HepG2 (cell line): ENCODE measurements around the gene SLC6A16. TPM values are rescaled to one million over a fixed set of nuclear protein-coding genes. Genes with fewer than 3 reads are reported as not detected.

Source experiments
- ATAC-seq: fragments of 200-7000 bp; cut with Tn5 transposase; 3 replicates; pipeline ENCODE4 v1.9.1; 2020; ENCODE audit warnings: mild to moderate bottlenecking, moderate library complexity
- BruUV-seq: library from RNA; stranded (reverse); fragments of 400-500 nt; replicated peaks from 2 replicates; lab custom pipeline; 2021; lab: Mats Ljungman, UMichigan
- CTCF ChIA-PET: fragments of 300-600 bp; formaldehyde crosslinking; extraction: SDS; loops from one replicate; lab custom pipeline; 2021; ENCODE audit warnings: low total read pairs, inconsistent platforms, low intra/inter-chr PET ratio; lab: Yijun Ruan, JAX
- POLR2A ChIA-PET: fragments of 350-600 bp; sonication (Branson Sonifier 250); formaldehyde crosslinking; loops from one replicate; lab custom pipeline; 2020; ENCODE audit warnings: antibody characterized with exemption, inconsistent platforms; lab: Yijun Ruan, JAX
- DNase-seq: peaks from one replicate; pipeline ENCODE4 v3.0.0-alpha.2; 2015; ENCODE audit warnings: low spot score
- FAIRE-seq: peaks from 3 replicates; lab custom pipeline; 2011; peaks lifted over from hg19 to GRCh38; lab: Jason Lieb, UNC
- H2AFZ ChIP-seq: one replicate; pipeline ENCODE4 v1.6.1; 2011; ENCODE audit warnings: low read length, inconsistent platforms
- H3K27ac ChIP-seq: fragments of 300-600 bp; 3 replicates; pipeline ENCODE4 v1.8.0; 2011; ENCODE audit warnings: mixed run types, mild to moderate bottlenecking, mixed read lengths, low read length, inconsistent platforms; ENCODE audit not compliant: insufficient read depth; ENCODE audit errors: extremely low read length
- H3K27me3 ChIP-seq, 2 experiments: fragments of 200-600 bp in 1 of 2; 2 replicates in 1 of 2; 3 replicates in 1 of 2; pipeline versions ENCODE4 v1.6.0 to v1.8.0; 2011; ENCODE audit warnings: low read length in 2 of 2, mild to moderate bottlenecking in 2 of 2, moderate library complexity in 2 of 2, inconsistent platforms in 1 of 2; ENCODE audit not compliant: insufficient read depth in 2 of 2, control insufficient read depth in 1 of 2
- H3K36me3 ChIP-seq, 2 experiments: fragments of 200-600 bp in 1 of 2; replicated peaks in 1 of 2; 2 replicates in 1 of 2; 3 replicates in 1 of 2; pipeline versions ENCODE4 v1.5.1 to v1.8.0; 2011; ENCODE audit warnings: low read length in 2 of 2, inconsistent platforms in 1 of 2; ENCODE audit not compliant: insufficient read depth in 2 of 2, control insufficient read depth in 1 of 2
- H3K4me1 ChIP-seq: 2 replicates; pipeline ENCODE4 v1.5.1; 2012; ENCODE audit warnings: low read length, inconsistent platforms; ENCODE audit not compliant: insufficient read depth
- H3K4me2 ChIP-seq: 2 replicates; pipeline ENCODE4 v1.6.0; 2011; ENCODE audit warnings: low read depth, low read length, inconsistent platforms
- H3K4me3 ChIP-seq, 3 experiments: fragments of 200-600 bp in 1 of 3; sonication (generic), shearing (Covaris generic) in 1 of 3; replicated peaks in 1 of 3; 2 replicates each; pipeline ENCODE4 v1.5.1; 2011 to 2016; ENCODE audit warnings: low read length in 3 of 3, inconsistent platforms in 2 of 3, low read depth in 2 of 3, mild to moderate bottlenecking in 2 of 3, control low read depth in 1 of 3, mixed read lengths in 1 of 3; ENCODE audit not compliant: insufficient read depth in 1 of 3
- H3K79me2 ChIP-seq: one replicate; pipeline ENCODE4 v1.6.1; 2011; ENCODE audit warnings: low read length, inconsistent platforms; ENCODE audit not compliant: insufficient read depth
- H3K9ac ChIP-seq: 2 replicates; pipeline ENCODE4 v1.6.0; 2011; ENCODE audit warnings: mild to moderate bottlenecking, low read depth, low read length, inconsistent platforms; ENCODE audit not compliant: insufficient read depth
- H3K9me3 ChIP-seq: 2 replicates; pipeline ENCODE4 v1.5.1; 2012; ENCODE audit warnings: mild to moderate bottlenecking, low read length
- H4K20me1 ChIP-seq: 2 replicates; pipeline ENCODE4 v1.6.0; 2011; ENCODE audit warnings: inconsistent platforms, mild to moderate bottlenecking, low read length, moderate library complexity; ENCODE audit not compliant: insufficient read depth
- ARID5B ChIP-seq: IDR thresholded peaks from 2 replicates; pipeline ENCODE4 v1.4.0; 2020; ENCODE audit warnings: mild to moderate bottlenecking, missing genetic modification reagents
- ARNT ChIP-seq: fragments of 450-650 bp; IDR thresholded peaks from 2 replicates; pipeline ENCODE4 v1.6.1; 2017
- NFRKB ChIP-seq: fragments of 450-650 bp; IDR thresholded peaks from 2 replicates; pipeline ENCODE4 v1.6.1; 2017
- RBM22 ChIP-seq: fragments of 200-400 bp; formaldehyde crosslinking; optimal IDR thresholded peaks from 2 replicates; pipeline ENCODE3; 2017; ENCODE audit warnings: mild to moderate bottlenecking, low read length, moderate library complexity
- RELA ChIP-seq: sonication (generic); formaldehyde crosslinking; IDR thresholded peaks from 2 replicates; pipeline ENCODE4 v1.4.0; 2020; ENCODE audit warnings: missing genetic modification reagents
- TRIM22 ChIP-seq: fragments of 450-650 bp; IDR thresholded peaks from 2 replicates; pipeline ENCODE4 v1.6.1; 2017
- XBP1 ChIP-seq: sonication (generic); formaldehyde crosslinking; IDR thresholded peaks from 2 replicates; pipeline ENCODE4 v1.5.0; 2020; ENCODE audit warnings: missing genetic modification reagents
- ZBTB20 ChIP-seq: sonication (generic); formaldehyde crosslinking; IDR thresholded peaks from 2 replicates; pipeline ENCODE4 v1.8.1; 2023; ENCODE audit warnings: missing genetic modification reagents, low read depth, mild to moderate bottlenecking, borderline replicate concordance
- ZFP41 ChIP-seq: sonication (generic); formaldehyde crosslinking; IDR thresholded peaks from 2 replicates; pipeline ENCODE4 v1.4.0; 2020; ENCODE audit warnings: mild to moderate bottlenecking, missing genetic modification reagents, borderline replicate concordance
- ZGPAT ChIP-seq: IDR thresholded peaks from 2 replicates; pipeline ENCODE4 v1.6.1; 2016; ENCODE audit warnings: mild to moderate bottlenecking
- ZNF10 ChIP-seq: sonication (generic); formaldehyde crosslinking; IDR thresholded peaks from 2 replicates; pipeline ENCODE4 v1.4.0; 2020; ENCODE audit warnings: mild to moderate bottlenecking, low read depth, missing genetic modification reagents, borderline replicate concordance
- ZNF280D ChIP-seq: sonication (generic); formaldehyde crosslinking; IDR thresholded peaks from 2 replicates; pipeline ENCODE4 v1.5.1; 2020; ENCODE audit warnings: mild to moderate bottlenecking, missing genetic modification reagents
- ZNF616 ChIP-seq: sonication (generic); formaldehyde crosslinking; IDR thresholded peaks from 2 replicates; pipeline ENCODE4 v1.5.0; 2020; ENCODE audit warnings: low read depth, mild to moderate bottlenecking, missing genetic modification reagents
- WGBS: methylation state at CpG from one replicate; pipeline ENCODE4 v1.1.6; 2017; ENCODE audit warnings: low lambda C conversion rate; 5-methylcytosine and 5-hydroxymethylcytosine counted together
- in situ Hi-C: cut with HindIII; loops from 2 replicates; pipeline ENCODE4 v1.10.0; 2017; ENCODE audit warnings: low pct_unique_long_range_greater_than_20kb; ENCODE audit not compliant: extremely low pct_ligation_motif_present
- intact Hi-C: fragments of 100-400 bp; cut with micrococcal nuclease; formaldehyde crosslinking; loops from one replicate; pipeline ENCODE4 v1.10.0; 2022; ENCODE audit not compliant: unreplicated experiment
- polyA plus RNA-seq, 8 experiments: library from polyadenylated mRNA; depleted of rRNA in 3 of 8; stranded (reverse) in 7 of 8; unstranded in 1 of 8; fragments of >200 nt; fragmentation: Illumina TruSeq in 4 of 8; extraction: Trizol in 4 of 8; gene quantifications; 2 replicates each; pipeline versions ENCODE4 v1.2.1 to v1.2.3, GENCODE V29; 2011 to 2016; ENCODE audit warnings: low read depth in 4 of 8, missing spikeins in 1 of 8, mixed read lengths in 1 of 8; ENCODE audit not compliant: insufficient read depth in 1 of 8
- total RNA-seq, 5 experiments: library from RNA; depleted of rRNA; stranded (reverse); fragments of >200 nt; fragmentation: Illumina TruSeq; extraction: Trizol; gene quantifications; 2 replicates each; pipeline ENCODE4 v1.2.3, GENCODE V29; 2016; ENCODE audit warnings: low read depth in 1 of 5

SLC6A16 gene
- total and polyA plus RNA-seq, 2 of the 13 experiments (the other 11 are each of a cell fraction or from before 2014, with no cell fraction given), result 0.07 to 0.18 TPM

- BruUV-seq, result no TSS peak
- no peak overlapping the region; a peak in 1 of 6 replicates for H3K4me3 ChIP-seq
- H2AFZ ChIP-seq, result no peak overlapping the region
- H3K79me2 ChIP-seq, result no peaks in the 10 kb centered on the region
- no peak overlapping the region for H3K9ac ChIP-seq
- H3K4me2 ChIP-seq, result no peak overlapping the region
- in situ Hi-C loops, result no loop called here
- no peaks in the 10 kb centered on the region for H4K20me1 ChIP-seq
- no peaks in the 10 kb centered on the region for H3K27me3 ChIP-seq
- CTCF ChIA-PET, result no interaction called here
- POLR2A ChIA-PET, result interaction anchor here (0.6 to 1.1 kb wide), 2 partner anchors 8 to 427 kb away, joined by 3 to 4 read pairs; partner anchors contain the start of gene AP2A1
- intact Hi-C loops, result no loop called here
- no peak for FAIRE-seq
- ATAC-seq, result no peak
- H3K9me3 ChIP-seq, result no peaks in the 10 kb centered on the region
- WGBS, result 95% methylated on average over 31 of the region's 47 CpGs
- peaks cover 15% of the 10 kb centered on the region for H3K4me1 ChIP-seq
- H3K36me3 ChIP-seq, result peaks cover 0 to 2% of the 10 kb centered on the region in 2 experiments; a peak in 1 of 5 replicates
- DNase-seq, result no peak
- no peak overlapping the region for H3K27ac ChIP-seq
- TF ChIP-seq ZNF280D (CRISPR knock-in tag), result no peak
- TF ChIP-seq RBM22, result no peak
- TF ChIP-seq XBP1 (CRISPR knock-in tag), result no peak
- TF ChIP-seq RELA (CRISPR knock-in tag), result no peak
- TF ChIP-seq ARNT, result no peak
- TF ChIP-seq NFRKB, result no peak
- no peak for TF ChIP-seq TRIM22
- no peak for TF ChIP-seq ZBTB20 (CRISPR knock-in tag)
- TF ChIP-seq ARID5B, result no peak
- TF ChIP-seq ZNF616 (CRISPR knock-in tag), result no peak
- no peak for TF ChIP-seq ZGPAT (CRISPR knock-in tag)
- TF ChIP-seq ZFP41 (CRISPR knock-in tag), result no peak
- TF ChIP-seq ZNF10 (CRISPR knock-in tag), result no peak
These were observed 14.5 kb upstream of the SLC6A16 start for GRCh38 chr19:49339301-49340068.
